Measurements from ENCODE around the gene ZNF783. TPM values are rescaled to one million over a fixed set of nuclear protein-coding genes. Genes with fewer than 3 reads are reported as not detected.

Gene ZNF783
- total RNA-seq, 1 donor from 2014 or later, result 4.5 TPM

DNA sequence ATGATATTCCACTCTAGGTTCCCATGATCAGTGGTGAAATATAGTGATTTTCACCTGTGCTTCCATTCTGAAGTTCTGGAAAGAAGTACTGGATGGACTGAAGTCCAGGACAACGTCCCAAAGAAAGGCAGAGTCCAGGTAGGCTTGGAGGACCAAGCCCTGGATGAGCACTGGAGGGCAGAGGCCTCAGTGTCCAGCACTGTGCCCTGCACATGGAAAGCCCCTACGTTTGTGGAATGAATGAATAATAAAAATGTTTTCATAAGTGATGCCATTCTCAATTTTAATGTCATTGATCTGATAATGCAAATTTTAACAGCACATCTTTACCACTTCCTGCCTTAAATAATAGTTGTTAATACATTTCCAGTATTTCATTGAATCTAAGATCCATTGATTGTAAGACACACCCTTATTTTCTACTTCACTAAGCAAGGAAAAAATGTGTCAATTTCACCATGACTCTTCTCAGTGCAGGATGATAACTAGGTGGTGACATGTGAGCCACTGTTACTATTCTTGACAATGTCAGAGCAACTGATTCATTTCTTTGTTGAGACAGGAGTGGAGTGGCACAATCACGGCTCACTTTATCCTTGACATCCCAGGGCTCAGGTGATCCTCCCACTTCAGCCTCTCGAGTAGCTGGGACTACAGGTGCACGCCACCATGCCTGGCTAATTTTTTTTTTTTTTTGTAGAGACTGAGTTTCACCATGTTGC is 35.2 kb downstream of the ZNF783 start:
- TF ChIP-seq CTCF (IDR thresholded peaks at IDR 0.05; ENCODE audit: borderline replicate concordance), result no peak
- intact Hi-C loops (cut with micrococcal nuclease), result no loop called here
- Histone ChIP-seq H3K4me3 (no peak overlapping the region), H3K9me3 (replicated peaks) (no peaks in the 10 kb centered on the region), H3K27ac (replicated peaks) (no peak overlapping the region), H3K4me1 (peaks cover 2% of the 10 kb centered on the region), H3K36me3 (peaks cover 24% of the 10 kb centered on the region), H3K27me3 (ENCODE audit: low read depth) (no peaks in the 10 kb centered on the region)
- DNase-seq, result no peak

DNA sequence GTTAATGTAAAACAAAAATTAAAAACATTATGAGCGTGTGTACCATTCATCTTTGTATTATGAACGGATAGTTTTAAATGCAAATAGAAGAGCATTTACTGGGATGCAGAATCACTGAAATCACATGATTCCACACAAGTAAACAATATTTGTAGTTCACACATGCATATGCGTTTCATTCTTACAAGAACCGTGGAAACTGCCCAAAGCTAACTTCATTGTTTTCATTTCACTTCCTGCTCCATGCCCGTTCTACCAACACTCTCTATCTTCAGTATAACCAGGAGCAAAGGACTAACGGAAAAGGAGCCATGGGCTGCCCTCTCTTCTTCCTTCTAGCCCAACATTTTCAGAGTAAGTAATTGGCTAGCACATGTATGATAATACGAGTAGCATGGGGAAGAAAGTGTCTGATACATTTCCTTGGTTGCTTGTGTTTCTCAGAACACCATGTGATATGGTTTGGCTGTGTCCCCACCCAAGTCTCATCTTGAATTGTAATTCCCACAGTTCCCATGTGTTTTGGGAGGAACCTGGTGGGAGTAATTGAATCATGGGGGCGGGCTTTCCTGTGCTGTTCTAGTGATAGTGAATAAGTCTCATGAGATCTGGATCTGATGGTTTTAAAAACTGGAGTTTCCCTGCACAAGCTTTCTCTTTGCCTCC is 38.8 kb downstream of the ZNF783 start:
- no peaks in the 10 kb centered on the region for H3K4me1 ChIP-seq
- no peaks in the 10 kb centered on the region for H3K36me3 ChIP-seq
- no peaks in the 10 kb centered on the region for H3K9me3 ChIP-seq (replicated peaks)
- peaks cover 6% of the 10 kb centered on the region for H3K27me3 ChIP-seq (ENCODE audit: low read depth)
- intact Hi-C loops (cut with micrococcal nuclease), result no loop called here
- no peak overlapping the region for H3K27ac ChIP-seq (replicated peaks)
- no peak overlapping the region for H3K4me3 ChIP-seq
- no peak for DNase-seq
- TF ChIP-seq CTCF (IDR thresholded peaks at IDR 0.05; ENCODE audit: borderline replicate concordance), result no peak

- H3K27me3 ChIP-seq (ENCODE audit: low read depth), result peaks cover 14% of the 10 kb centered on the region
- H3K4me1 ChIP-seq, result no peaks in the 10 kb centered on the region
- intact Hi-C loops (cut with micrococcal nuclease), result no loop called here
- TF ChIP-seq CTCF (IDR thresholded peaks at IDR 0.05; ENCODE audit: borderline replicate concordance), result no peak
- H3K36me3 ChIP-seq, result no peaks in the 10 kb centered on the region
- H3K27ac ChIP-seq (replicated peaks), result no peak overlapping the region
- no peak overlapping the region for H3K4me3 ChIP-seq
- no peak for DNase-seq
- H3K9me3 ChIP-seq (replicated peaks), result no peaks in the 10 kb centered on the region
These were observed 40.2 kb downstream of the ZNF783 start for GRCh38 chr7:149302222-149302621.

DNA sequence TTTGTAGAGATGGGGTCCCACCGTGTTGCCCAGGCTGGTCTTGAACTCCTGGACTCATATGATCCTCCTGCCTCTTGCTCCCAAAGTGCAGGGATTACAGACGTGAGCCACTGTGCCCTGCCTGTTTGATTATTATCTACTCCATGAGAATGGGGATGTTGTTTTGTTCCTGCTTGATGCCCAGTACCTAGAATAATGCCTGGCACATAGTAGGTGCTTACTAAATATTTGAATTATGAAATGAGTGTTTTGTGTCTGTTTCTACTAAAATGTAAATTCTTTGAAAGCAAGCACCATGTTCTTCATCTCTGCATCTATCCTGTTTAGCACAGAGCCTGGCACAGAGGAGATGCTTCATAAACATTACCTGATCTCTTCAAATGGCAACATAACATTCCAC is 40.9 kb downstream of the ZNF783 start:
- Histone ChIP-seq H3K27ac (replicated peaks) (no peak overlapping the region), H3K4me1 (no peaks in the 10 kb centered on the region), H3K9me3 (replicated peaks) (no peaks in the 10 kb centered on the region), H3K4me3 (no peak overlapping the region), H3K27me3 (ENCODE audit: low read depth) (peaks cover 14% of the 10 kb centered on the region), H3K36me3 (no peaks in the 10 kb centered on the region)
- no peak for DNase-seq
- intact Hi-C loops (cut with micrococcal nuclease), result no loop called here
- no peak for TF ChIP-seq CTCF (IDR thresholded peaks at IDR 0.05; ENCODE audit: borderline replicate concordance)

DNA sequence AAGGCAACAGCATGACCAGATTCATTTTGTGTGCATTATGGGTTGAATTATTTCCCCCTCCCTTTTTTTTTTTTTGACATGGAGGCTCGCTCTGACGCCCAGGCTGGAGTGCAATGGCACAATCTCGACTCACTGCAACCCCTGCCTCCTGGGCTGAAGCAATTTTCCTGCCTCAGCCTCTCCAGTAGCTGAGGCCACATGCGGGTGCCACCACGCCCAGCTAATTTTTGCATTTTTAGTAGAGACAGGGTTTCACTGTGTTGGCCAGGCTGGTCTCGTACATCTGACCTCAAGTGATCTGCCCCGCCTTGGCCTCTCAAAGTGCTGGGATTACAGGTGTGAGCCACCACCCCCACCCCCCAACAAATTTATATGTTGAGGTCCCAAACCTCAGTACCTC is 42.0 kb downstream of the ZNF783 start:
- no peak for DNase-seq
- Histone ChIP-seq H3K27ac (replicated peaks) (no peak overlapping the region), H3K36me3 (no peaks in the 10 kb centered on the region), H3K4me1 (no peaks in the 10 kb centered on the region), H3K27me3 (ENCODE audit: low read depth) (peaks cover 14% of the 10 kb centered on the region), H3K9me3 (replicated peaks) (no peaks in the 10 kb centered on the region), H3K4me3 (no peak overlapping the region)
- no peak for TF ChIP-seq CTCF (IDR thresholded peaks at IDR 0.05; ENCODE audit: borderline replicate concordance)
- intact Hi-C loops (cut with micrococcal nuclease), result no loop called here

All from left ventricle myocardium inferior (tissue), 1 donor.